H1 (cell line): ENCODE data around the gene DUSP9. TPM values are rescaled to one million over a fixed set of nuclear protein-coding genes. Genes with fewer than 3 reads are reported as not detected.

Experiments used
- polyA plus RNA-seq, 7 experiments: library from polyadenylated mRNA; depleted of rRNA in 3 of 7; stranded (reverse) in 5 of 7; unstranded in 2 of 7; fragments of >200 nt in 5 of 7; fragments of 200-250 nt in 2 of 7; gene quantifications; 1 replicate in 5 of 7; 2 replicates in 1 of 7; 4 replicates in 1 of 7; pipeline versions ENCODE4 v1.2.1 to v1.2.3, GENCODE V29; 2011 to 2013; ENCODE audit warnings: missing spikeins in 2 of 7, mixed read lengths in 2 of 7
- small RNA-seq: library from polyadenylated mRNA; stranded (forward); fragments of <200 nt; extraction: miRNeasy Mini kit (QIAGEN cat#:217004); gene quantifications from one replicate; pipeline ENCODE3, GENCODE V24; 2013; ENCODE audit not compliant: insufficient read depth
- total RNA-seq: library from RNA; stranded (reverse); fragmentation: NEBNext Ultra II Directional; extraction: Animal tissue kit (Norgen Biotek cat#: 25700); gene quantifications from 2 replicates; pipeline ENCODE4 v1.2.1, GENCODE V29; 2021

The DUSP9 gene
- total and polyA plus RNA-seq, 2 of the 8 experiments (the other 6 are each of a cell fraction or from before 2014, with no cell fraction given) = 0.80 to 1.1 TPM

Small RNAs within 50 kb of the gene (small RNA-seq; reads per million reads assigned to genes)
- not detected for gene RN7SL687P

Other genes with a start within 250 kb of the DUSP9 start
- not detected in 2 replicates for gene PNMA6E, start 245.9 kb upstream of the DUSP9 start, total RNA-seq
- not detected in 2 replicates for gene PNMA6E, start 245.9 kb upstream of the DUSP9 start, polyA plus RNA-seq (2011; rRNA removed)
- 0.41 and 0.46 TPM in 2 replicates for gene ZFP92, start 235.7 kb upstream of the DUSP9 start, total RNA-seq
- 0.14 and 0.17 TPM in 2 replicates for gene ZFP92, start 235.7 kb upstream of the DUSP9 start, polyA plus RNA-seq (2011; rRNA removed)
- 0.69 and 0.71 TPM in 2 replicates for gene TREX2, start 201.1 kb upstream of the DUSP9 start, total RNA-seq
- 0.80 and 1.5 TPM in 2 replicates for gene TREX2, start 201.1 kb upstream of the DUSP9 start, polyA plus RNA-seq (2011; rRNA removed)
- 53.4 and 54.0 TPM in 2 replicates for gene HAUS7, start 176.6 kb upstream of the DUSP9 start, total RNA-seq
- gene HAUS7, start 176.6 kb upstream of the DUSP9 start, polyA plus RNA-seq (2011; rRNA removed) = 45.4 and 56.9 TPM in 2 replicates
- 2.1 and 2.4 TPM in 2 replicates for gene BGN, start 152.2 kb upstream of the DUSP9 start, total RNA-seq
- 1.8 and 2.7 TPM in 2 replicates for gene BGN, start 152.2 kb upstream of the DUSP9 start, polyA plus RNA-seq (2011; rRNA removed)
- 0.15 and 0.19 TPM in 2 replicates for gene ATP2B3, start 129.6 kb upstream of the DUSP9 start, total RNA-seq
- 0.14 and 0.24 TPM in 2 replicates for gene ATP2B3, start 129.6 kb upstream of the DUSP9 start, polyA plus RNA-seq (2011; rRNA removed)
- gene CCNQ, start 48.1 kb upstream of the DUSP9 start, total RNA-seq = 15.8 and 16.6 TPM in 2 replicates
- 32.1 and 34.9 TPM in 2 replicates for gene CCNQ, start 48.1 kb upstream of the DUSP9 start, polyA plus RNA-seq (2011; rRNA removed)
- 4.3 and 6.2 TPM in 2 replicates for gene PNCK, start 26.6 kb downstream of the DUSP9 start, total RNA-seq
- 6.3 and 13.9 TPM in 2 replicates for gene PNCK, start 26.6 kb downstream of the DUSP9 start, polyA plus RNA-seq (2011; rRNA removed)
- gene SLC6A8, start 40.7 kb downstream of the DUSP9 start, total RNA-seq = 94.7 and 98.5 TPM in 2 replicates
- 87.7 and 132 TPM in 2 replicates for gene SLC6A8, start 40.7 kb downstream of the DUSP9 start, polyA plus RNA-seq (2011; rRNA removed)
- 157 and 159 TPM in 2 replicates for gene BCAP31, start 77.2 kb downstream of the DUSP9 start, total RNA-seq
- gene BCAP31, start 77.2 kb downstream of the DUSP9 start, polyA plus RNA-seq (2011; rRNA removed) = 136 and 139 TPM in 2 replicates
- gene ABCD1, start 77.7 kb downstream of the DUSP9 start, total RNA-seq = 4.6 and 6.6 TPM in 2 replicates
- 3.1 and 6.7 TPM in 2 replicates for gene ABCD1, start 77.7 kb downstream of the DUSP9 start, polyA plus RNA-seq (2011; rRNA removed)
- 2.7 TPM in 2 replicates for gene PLXNB3, start 117.0 kb downstream of the DUSP9 start, total RNA-seq
- gene PLXNB3, start 117.0 kb downstream of the DUSP9 start, polyA plus RNA-seq (2011; rRNA removed) = 1.2 and 1.6 TPM in 2 replicates
- gene SRPK3, start 133.8 kb downstream of the DUSP9 start, total RNA-seq = not detected in 2 replicates
- not detected in 2 replicates for gene SRPK3, start 133.8 kb downstream of the DUSP9 start, polyA plus RNA-seq (2011; rRNA removed)
- 36.1 and 39.4 TPM in 2 replicates for gene IDH3G, start 147.2 kb downstream of the DUSP9 start, total RNA-seq
- gene IDH3G, start 147.2 kb downstream of the DUSP9 start, polyA plus RNA-seq (2011; rRNA removed) = 66.7 and 96.2 TPM in 2 replicates
- gene SSR4, start 147.5 kb downstream of the DUSP9 start, total RNA-seq = 161 and 168 TPM in 2 replicates
- gene SSR4, start 147.5 kb downstream of the DUSP9 start, polyA plus RNA-seq (2011; rRNA removed) = 642 and 734 TPM in 2 replicates
- 169 and 174 TPM in 2 replicates for gene PDZD4, start 183.3 kb downstream of the DUSP9 start, total RNA-seq
- 45.8 and 77.2 TPM in 2 replicates for gene PDZD4, start 183.3 kb downstream of the DUSP9 start, polyA plus RNA-seq (2011; rRNA removed)
- gene L1CAM, start 239.0 kb downstream of the DUSP9 start, total RNA-seq = 38.7 and 43.0 TPM in 2 replicates
- 11.0 and 16.4 TPM in 2 replicates for gene L1CAM, start 239.0 kb downstream of the DUSP9 start, polyA plus RNA-seq (2011; rRNA removed)